ENCODE results near the gene HNRNPA0.
A peak's percentile ranks its signal among the peaks of the same experiment; 100 is the strongest.

HNRNPA0 gene

DNA sequence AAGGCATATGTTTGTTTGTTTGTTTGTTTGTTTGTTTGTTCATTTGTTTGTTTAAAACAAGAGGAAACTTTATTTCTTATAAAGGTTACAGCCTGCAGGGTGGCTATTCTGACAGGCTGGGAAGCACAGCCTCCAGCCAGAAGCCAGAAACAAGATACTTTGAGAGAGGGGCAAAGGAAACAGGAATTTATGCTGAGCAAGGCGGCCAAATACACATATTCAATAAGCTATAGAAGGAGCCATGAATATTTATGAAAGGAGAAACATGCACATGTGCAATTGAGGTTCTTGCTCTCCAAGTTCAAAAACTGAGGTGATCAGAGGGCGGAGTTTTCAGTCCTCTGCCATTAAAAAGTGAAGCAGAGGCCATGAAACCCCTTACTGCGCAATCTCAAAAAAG is 37.8 kb downstream of the HNRNPA0 start:
- DNase-seq: no peak

DNA sequence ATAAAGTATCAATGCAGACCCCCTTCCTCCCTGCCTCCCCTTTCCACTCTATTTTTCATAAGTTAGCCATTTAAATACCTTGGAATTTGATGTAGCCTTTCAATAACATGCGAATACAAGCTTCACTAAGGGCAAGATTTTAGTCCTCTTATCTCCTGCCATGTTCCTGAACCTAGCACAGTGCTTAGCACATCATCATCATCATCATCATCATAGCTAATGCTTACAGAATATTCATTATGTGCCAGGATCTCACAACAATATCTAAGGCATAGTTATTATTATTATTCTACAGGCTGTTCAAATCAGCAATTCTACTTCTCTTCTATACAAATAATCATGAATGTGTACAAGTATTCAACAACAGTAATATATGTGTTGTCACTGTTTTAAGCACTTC is 38.7 kb downstream of the HNRNPA0 start:
- no peak for DNase-seq

DNA sequence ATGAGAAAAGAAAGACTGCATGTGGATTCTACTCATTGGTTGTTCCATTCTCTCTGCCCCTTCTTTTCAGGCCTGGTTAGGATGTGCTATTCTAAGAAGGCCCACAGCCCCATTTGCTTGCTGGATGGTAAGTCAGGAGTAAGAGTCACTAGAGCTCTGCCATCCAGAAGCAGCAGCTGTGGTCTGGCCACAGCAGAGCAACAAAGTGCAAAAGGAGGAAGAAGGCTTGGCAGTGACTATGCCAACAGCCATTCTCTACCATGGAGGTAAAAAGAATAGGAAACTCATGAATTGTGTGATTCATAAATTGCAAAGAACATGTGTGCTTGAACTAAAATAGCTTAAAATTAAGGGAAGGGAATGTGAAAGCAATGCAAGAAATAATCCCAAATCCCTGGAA is 39.2 kb downstream of the HNRNPA0 start:
- DNase-seq: no peak

DNA sequence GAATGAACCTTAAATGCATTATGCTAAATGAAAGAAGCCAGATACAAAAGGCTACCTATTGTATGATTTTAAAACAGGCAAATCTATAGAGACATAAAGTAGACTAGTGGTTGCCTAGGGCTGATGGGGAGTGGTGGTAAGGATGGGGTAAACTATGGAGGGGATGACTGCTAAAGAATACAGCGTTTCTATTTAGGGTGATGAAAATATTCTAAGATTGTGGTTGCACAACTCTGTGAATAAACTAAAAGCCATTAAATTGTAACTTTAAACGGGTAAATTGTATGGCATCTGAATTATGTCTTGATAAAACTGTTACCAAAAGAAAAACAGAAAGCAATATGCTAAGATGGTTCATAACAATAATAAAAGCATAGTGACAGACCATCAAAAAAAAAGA is 39.7 kb downstream of the HNRNPA0 start:
- no peak for DNase-seq

DNA sequence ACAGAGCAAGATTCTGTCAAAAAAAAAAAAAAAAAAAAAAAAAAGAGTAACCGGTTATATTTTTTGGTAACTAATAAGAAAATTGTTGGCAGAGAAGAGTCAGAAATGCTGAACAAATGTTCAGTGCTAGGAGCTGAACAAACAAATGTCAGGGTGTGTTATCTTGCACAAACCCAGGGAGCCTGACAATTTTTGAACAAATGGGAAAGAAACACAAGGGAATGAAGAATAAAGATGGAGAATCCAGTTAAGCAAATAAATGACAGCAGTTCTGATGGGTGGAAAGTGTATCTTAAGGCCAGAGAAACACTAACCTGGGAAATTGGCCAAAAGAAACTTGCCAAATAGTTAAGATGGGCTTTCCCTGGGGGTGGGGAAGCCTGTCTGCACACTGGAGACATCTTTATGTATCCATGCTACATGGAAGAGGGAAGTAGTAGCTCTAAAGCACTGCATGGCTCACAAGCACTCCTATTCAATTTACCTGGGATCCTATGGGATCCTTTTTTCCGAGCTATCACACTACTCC is 42.0 kb downstream of the HNRNPA0 start:
- DNase-seq: peak; percentile 28

DNA sequence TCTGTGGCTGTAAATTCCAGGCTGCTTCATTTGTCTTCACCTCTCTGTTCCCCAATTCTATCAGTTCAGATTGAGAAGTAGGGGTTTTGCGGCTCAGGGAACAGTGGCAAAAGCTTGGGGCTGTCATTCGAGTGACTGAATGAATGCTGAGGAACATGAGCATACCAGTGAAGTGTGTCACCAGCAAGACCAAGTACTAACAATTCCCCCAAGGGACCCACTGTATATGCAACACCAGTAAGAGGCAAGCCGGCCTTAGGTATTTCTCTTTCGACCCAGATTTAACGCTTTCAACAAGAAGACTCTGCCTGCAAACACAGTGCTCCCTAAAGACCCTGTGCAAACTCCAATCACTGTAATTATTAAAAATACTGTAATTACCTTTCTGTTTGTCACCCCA is 44.1 kb downstream of the HNRNPA0 start:
- DNase-seq: peak; percentile 55

DNA sequence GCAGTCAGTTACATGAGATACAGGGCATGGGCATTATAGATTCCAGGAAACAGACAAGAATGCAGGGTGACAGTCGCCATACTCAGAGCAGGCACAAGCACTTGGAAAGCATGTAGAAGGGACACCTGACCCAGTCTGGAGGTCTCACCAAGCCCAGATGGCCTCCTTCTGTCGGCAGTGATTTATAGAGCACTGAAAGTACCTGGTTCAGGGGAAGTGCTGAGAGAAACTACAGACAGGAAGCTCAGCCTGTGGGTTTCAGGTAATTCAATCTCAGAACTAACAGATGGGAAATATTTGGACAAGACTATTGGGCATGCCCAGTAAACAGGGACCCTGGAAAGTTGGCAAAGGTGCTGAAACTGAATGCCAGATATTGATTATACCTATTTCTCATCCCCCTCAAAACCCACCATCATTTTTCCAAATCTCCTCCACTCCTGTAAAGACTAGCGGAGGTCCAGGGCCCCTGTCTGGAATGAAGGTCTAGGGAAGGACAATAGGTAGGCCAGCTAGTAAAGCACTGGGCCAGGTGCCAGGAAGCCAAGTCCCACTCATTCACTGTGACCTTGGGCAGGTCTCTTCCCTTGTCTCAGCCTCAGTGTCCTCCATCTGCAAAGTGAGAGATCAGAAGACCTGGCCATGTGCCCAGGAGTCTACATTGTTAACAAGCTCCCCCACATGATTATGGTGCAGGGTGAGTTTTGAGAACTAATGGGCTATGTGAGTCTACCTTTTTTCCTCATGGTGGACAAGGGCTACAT is 45.2 kb downstream of the HNRNPA0 start:
- DNase-seq: no peak

DNA sequence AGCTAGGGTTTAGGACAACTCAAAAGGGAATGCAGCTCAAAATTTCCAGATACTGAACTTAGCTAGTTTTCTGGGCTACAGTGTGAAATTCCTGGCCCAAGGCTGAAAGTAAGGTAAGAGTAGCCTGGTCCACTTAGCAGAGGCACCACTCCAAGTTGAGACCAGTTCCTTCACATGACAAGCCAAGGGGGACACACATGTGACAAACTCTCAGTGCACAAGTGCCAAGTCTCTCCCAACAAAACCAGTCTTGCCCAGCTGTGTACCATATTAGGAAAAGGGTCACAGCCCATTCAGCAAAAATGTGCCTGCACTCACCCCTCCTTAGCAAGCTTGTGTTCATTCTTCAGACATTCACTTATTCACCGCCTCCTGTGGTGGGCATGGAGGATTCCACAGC is 46.1 kb downstream of the HNRNPA0 start:
- DNase-seq: no peak

DNA sequence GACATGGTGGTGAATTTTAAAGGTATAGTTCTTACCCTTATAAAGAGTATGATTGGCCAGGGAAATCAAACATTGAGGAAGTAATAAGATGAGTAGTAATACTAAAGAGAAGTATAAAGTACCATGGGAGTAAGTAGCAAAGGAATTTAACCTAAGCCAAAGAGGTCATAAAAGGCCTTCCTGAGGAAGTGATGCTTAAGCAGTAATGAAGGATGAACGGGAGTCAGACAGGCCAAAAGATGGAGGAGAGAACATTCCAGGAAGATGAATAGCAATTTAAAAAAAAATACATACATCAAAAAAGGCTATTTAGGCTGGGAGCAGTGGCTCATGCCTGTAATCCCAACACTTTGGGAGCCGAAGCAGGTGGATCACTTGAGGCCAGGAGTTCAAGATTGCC is 47.3 kb downstream of the HNRNPA0 start:
- peak; percentile 43 for DNase-seq

DNA sequence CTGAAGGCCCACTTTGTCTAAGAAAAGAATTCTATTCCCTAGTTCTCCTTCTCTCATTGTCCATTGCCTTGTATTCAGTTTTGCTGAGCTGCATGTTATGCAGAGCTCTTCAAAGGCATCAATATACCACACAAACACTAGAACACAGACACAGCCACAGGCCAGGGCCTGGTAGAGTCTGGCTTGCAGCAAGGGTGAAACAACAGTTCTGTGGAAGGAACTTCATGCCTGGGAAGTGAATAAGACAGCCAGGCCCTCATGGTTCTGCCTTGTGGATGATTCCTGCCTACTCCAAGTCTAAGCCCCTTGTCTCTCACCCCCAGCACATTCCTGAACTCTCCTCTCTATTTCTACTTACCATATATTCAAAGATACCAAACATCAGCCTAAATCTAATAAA is 49.1 kb downstream of the HNRNPA0 start:
- peak; percentile 18 for DNase-seq

DNA sequence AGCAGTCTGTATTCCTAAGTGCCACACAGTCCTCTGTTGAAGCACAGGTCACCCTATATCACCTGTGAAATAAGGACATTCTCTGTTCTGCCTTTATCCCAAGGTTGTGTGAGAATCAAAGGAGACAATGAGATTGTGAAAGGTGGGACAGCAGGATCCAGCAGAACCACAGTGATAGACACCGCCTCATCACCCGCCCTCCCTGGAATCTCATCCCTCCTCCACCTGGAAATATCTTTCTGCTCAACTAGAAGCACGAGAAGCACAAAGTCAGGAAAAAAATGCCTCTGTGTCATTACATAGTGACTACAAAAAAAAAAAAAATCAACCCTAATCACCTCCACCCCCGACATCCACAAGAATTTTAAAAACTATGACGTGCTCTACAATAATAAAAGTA is 50.6 kb downstream of the HNRNPA0 start:
- DNase-seq: no peak

DNA sequence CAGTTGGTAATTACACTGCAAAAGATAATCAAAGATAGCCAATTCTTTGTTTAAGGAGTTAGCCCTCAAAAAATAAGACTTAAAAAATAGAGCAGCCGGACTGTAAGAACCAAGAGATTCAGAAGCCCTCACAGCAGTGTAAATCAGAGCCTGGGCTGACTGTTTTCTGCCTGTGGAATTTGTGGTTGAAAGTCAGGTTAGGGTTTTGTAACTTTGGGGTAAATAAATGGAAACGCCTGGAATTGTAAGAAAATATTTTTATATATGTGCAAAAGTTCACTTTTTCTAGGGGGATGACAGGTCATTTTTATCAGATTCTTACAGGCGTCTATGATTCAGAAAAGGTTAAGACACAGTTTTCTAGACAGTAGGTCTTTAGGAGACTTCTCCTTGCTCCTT is 53.9 kb downstream of the HNRNPA0 start:
- DNase-seq: no peak

DNA sequence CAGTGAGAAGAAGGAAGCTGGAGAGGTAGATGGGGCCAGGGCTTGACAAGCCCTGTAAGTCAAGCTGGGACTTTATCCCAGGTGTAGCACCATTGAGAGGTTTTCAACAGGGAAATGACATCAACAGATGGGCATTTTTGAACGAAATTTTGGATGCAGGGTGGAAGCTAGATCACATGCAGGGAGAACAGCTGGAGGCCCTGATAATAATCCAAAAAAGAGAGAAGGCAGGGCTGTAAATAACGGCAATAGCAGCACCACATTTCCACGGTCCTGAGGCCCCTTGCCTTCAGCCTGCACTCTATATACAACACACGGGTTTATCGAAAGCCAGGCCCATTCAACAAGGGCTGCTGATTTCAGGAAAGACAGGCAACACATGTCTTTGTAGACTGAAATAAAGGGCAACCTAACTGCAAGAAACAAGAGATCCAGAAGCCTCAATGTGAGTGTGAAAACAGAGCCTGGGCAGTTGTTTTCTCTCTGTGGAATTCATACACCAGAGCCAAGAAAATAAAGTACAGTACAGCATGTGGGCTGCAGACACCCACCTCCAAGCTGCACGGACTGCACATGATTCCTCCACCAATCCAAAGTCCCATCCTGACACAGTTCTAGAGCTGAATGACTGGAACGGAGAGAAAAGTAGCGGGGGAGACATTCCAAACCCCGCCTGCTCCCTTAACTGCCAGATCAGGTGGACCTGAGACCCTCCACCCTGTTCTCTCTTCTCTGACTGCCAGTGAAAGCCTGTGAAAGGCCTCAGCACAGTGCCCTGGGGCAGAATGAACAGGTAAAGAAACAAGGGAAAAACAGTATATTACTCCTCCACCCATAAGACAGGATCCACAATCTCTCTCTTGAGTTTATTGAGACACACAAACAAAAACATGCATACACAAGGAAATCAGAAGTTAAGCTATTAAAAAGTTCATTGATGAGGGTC is 54.6 kb downstream of the HNRNPA0 start:
- peak; percentile 3 for DNase-seq

DNA sequence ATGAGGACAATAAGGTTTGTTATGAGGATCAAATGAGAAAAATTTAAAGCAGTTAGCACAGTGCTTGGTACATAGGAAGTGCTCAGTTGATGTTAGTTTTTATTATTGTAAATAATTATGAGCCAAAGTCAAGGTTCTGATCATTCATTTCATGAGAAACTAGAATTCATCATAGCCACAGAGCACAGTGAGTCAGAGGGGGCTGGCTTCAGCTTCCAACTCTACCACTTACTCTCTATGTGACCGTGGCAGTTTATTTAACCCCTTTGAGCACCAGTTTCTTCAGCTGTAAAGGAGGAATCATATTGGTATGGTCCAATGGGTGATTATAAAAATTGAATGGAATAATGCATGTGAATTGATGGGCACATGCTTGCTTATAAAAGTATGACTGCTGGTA is 57.7 kb downstream of the HNRNPA0 start:
- peak; percentile 43 for DNase-seq

DNA sequence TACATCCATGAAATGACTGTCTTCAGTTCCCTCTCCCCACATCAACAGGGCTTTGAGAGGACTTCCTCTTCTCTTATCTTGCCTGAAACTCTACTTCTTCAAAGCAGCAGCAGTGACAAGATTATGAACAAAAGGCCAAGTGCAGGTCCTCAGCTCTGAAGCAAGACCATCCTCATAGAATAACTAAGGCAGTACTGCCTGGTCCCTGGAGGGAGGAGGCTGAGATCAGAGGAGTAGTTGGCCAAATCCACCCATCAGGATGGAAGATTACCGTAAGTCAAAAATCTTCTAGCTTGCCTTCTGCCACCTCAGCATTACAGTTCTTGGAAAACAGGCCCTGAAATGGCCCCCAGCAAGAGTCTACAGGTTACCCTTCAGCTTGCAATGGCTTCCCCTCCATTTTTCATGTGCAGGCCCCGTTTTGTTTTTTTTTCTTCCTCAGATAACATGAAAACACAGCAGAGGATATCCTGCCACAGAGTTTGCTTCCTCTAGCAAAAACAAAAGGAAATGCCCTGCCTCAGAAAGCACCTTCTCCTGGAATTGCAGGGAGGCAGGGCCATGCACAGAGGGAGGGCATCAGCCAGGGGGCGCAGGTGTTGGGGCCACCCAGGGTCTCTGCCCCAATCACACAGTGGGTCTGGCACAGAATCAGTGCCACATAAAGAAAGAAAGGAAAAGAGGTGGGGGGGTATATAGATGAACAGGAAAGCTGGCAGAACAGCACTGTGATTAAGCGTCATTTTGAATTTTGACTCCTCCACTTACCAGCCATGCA is 58.3 kb downstream of the HNRNPA0 start:
- no peak for DNase-seq

All from fibroblast of skin of right biceps (primary cell).